NB4 (cell line): ENCODE results near the gene SSH2.

Experiments used
- MAX ChIP-seq: IDR thresholded peaks from 2 replicates; pipeline ENCODE4 v1.6.1; 2011; ENCODE audit warnings: low read depth, low read length
- POLR2A ChIP-seq: IDR thresholded peaks from 2 replicates; pipeline ENCODE4 v1.6.1; 2011; ENCODE audit warnings: mild to moderate bottlenecking; ENCODE audit not compliant: insufficient read length; ENCODE audit errors: extremely low read depth
- TF ChIP-seq, protein P1 (sequence below): IDR thresholded peaks from one replicate; pipeline ENCODE4 v1.5.1; 2012; ENCODE audit warnings: low read depth, low read length

DNA sequence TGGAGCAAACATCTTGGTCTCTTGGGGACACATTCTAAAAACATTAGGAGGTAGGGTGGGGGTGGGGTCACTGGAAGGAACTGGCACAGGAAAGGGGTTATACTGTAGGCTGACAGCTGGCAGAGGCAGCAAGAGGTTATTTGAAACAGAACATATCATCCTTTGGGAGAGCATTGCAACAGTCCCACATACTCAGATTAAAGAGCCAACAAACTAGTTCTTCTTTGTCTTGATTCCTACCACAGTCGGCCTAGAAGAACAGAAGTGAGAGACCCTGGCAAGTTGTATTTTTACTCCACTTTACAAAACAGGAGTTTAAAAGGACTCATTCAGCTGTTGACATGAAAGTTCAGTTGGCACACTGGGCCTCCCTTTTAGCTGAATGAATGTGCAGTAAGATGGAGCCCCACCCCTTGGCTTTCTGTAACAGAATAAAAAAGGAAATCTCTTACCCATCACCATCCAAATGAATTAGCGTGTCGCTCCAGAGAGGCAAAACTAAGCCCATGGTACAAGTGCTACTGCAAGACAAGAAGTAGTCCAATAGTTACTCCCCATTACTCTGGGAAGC, 252.7 kb downstream of the SSH2 start:
- TF ChIP-seq MAX (no peak), POLR2A (no peak)
- TF ChIP-seq, protein P1, sequence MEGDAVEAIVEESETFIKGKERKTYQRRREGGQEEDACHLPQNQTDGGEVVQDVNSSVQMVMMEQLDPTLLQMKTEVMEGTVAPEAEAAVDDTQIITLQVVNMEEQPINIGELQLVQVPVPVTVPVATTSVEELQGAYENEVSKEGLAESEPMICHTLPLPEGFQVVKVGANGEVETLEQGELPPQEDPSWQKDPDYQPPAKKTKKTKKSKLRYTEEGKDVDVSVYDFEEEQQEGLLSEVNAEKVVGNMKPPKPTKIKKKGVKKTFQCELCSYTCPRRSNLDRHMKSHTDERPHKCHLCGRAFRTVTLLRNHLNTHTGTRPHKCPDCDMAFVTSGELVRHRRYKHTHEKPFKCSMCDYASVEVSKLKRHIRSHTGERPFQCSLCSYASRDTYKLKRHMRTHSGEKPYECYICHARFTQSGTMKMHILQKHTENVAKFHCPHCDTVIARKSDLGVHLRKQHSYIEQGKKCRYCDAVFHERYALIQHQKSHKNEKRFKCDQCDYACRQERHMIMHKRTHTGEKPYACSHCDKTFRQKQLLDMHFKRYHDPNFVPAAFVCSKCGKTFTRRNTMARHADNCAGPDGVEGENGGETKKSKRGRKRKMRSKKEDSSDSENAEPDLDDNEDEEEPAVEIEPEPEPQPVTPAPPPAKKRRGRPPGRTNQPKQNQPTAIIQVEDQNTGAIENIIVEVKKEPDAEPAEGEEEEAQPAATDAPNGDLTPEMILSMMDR = no peak
